Fibroblast of villous mesenchyme (primary cell): Measurements from ENCODE around the gene CEP76. TPM values are rescaled to one million over a fixed set of nuclear protein-coding genes. Genes with fewer than 3 reads are reported as not detected.

Source experiments
- DNase-seq: peaks from one replicate; pipeline ENCODE4 v3.0.0-alpha.2; 2010; ENCODE audit warnings: low read depth
- H3K4me3 ChIP-seq: 2 replicates; pipeline ENCODE4 v1.5.1; 2011; ENCODE audit warnings: low read depth, mild to moderate bottlenecking, low read length
- CTCF ChIP-seq: IDR thresholded peaks from 2 replicates; pipeline ENCODE4 v1.5.1; 2012; ENCODE audit warnings: low read depth, mild to moderate bottlenecking, low read length; ENCODE audit not compliant: insufficient read depth
- total RNA-seq: library from RNA; depleted of rRNA; stranded (reverse); fragments of >200 nt; gene quantifications from 2 replicates; pipeline ENCODE4 v1.2.3, GENCODE V29; 2012

CEP76 gene
- total RNA-seq, 1 donor, result 12.5 TPM

- DNase-seq, result no peak
- TF ChIP-seq CTCF, result no peak
- peak overlapping the region; percentile 95 for H3K4me3 ChIP-seq
Observed at GRCh38 chr18:12703664-12704063, 1.1 kb upstream of the CEP76 start.

- DNase-seq, result no peak
- H3K4me3 ChIP-seq, result peak overlapping the region; percentile 95
- no peak for TF ChIP-seq CTCF
Observed at GRCh38 chr18:12703096-12703567, 609 bp upstream of the CEP76 start.

GRCh38 chr18:12701161-12701560 is 1.4 kb downstream of the CEP76 start:
- no peak for TF ChIP-seq CTCF
- peak overlapping the region; percentile 95 for H3K4me3 ChIP-seq
- no peak for DNase-seq

- no peak for TF ChIP-seq CTCF
- H3K4me3 ChIP-seq, result no peak overlapping the region
- no peak for DNase-seq
Observed at GRCh38 chr18:12699747-12700146, 2.8 kb downstream of the CEP76 start.

- H3K4me3 ChIP-seq, result no peak overlapping the region
- no peak for TF ChIP-seq CTCF
- DNase-seq, result no peak
Observed at GRCh38 chr18:12694032-12694431, 8.5 kb downstream of the CEP76 start.

- no peak for TF ChIP-seq CTCF
- no peak overlapping the region for H3K4me3 ChIP-seq
- DNase-seq, result no peak
Observed at GRCh38 chr18:12692206-12692605, 10.3 kb downstream of the CEP76 start.

GRCh38 chr18:12689256-12689850 is 13.2 kb downstream of the CEP76 start:
- no peak for DNase-seq
- H3K4me3 ChIP-seq, result no peak overlapping the region
- no peak for TF ChIP-seq CTCF
